Measurements from ENCODE around the gene SLC7A1. TPM values are rescaled to one million over a fixed set of nuclear protein-coding genes. Genes with fewer than 3 reads are reported as not detected.

The SLC7A1 gene
- total RNA-seq, 2 donors from 2014 or later: 191 to 193 TPM

DNA sequence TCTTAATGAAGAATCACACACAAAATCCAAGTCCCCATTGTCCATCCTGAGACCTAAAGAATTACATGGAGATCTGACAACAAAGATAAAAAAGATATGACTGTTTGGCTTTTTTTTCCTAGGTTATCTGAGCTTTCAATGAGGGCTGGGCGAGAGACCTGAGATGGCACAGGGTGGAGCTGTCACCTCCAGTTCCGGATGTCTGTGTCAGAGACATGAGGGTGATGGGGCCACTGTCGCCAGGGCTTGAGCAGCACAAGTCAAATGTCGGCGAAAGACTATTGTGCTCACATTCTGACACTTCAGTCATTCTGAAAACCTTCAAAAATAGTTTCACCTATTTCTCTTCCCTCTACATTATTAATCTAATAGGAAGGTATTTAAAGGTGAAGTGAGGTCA, 65.7 kb downstream of the SLC7A1 start:
- no peak for ATAC-seq (replicated peaks in 1 of 2)
- no peaks in the 10 kb centered on the region for H3K4me1 Mint-ChIP-seq (ENCODE audit: low read depth)

DNA sequence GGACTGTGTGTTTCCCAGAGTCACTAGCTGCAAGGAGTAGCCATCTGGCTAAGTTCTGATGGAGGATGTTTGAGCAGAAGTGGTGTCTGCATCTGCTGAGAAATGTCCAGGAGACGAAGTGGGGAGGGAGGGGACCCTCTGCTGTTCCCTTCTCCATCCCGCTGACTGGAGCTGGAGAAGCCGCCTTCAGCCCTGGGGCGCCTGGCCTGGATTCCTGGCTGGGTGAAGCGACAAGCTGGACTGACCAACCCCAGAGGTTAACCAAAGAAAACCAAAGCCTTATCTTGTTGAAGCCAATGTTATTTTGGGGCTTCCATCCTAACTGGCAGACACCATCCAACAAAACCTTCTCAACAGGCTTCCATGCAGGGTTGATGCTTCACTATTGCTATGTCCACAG, 67.6 kb downstream of the SLC7A1 start:
- no peaks in the 10 kb centered on the region for H3K27me3 Mint-ChIP-seq (ENCODE audit: low read depth)
- no peak for ATAC-seq (replicated peaks in 1 of 2)
- H3K9me3 Mint-ChIP-seq: no peaks in the 10 kb centered on the region
- no peak for DNase-seq
- no peak overlapping the region for H3K4me3 Mint-ChIP-seq
- H3K4me1 Mint-ChIP-seq (ENCODE audit: low read depth): no peaks in the 10 kb centered on the region
- H3K27ac Mint-ChIP-seq: no peak overlapping the region
- H3K36me3 Mint-ChIP-seq (ENCODE audit: insufficient read depth in 2 of 2): peaks cover 8 to 33% of the 10 kb centered on the region in 2 donors

More for the DNA sequence above, 65.7 kb downstream of the SLC7A1 start:
- Mint-ChIP-seq H3K36me3 (ENCODE audit: insufficient read depth in 2 of 2) (peaks cover 12 to 38% of the 10 kb centered on the region in 2 donors), H3K27ac (no peak overlapping the region), H3K27me3 (ENCODE audit: low read depth) (no peaks in the 10 kb centered on the region), H3K4me3 (no peak overlapping the region), H3K9me3 (no peaks in the 10 kb centered on the region)
- no peak for DNase-seq

DNA sequence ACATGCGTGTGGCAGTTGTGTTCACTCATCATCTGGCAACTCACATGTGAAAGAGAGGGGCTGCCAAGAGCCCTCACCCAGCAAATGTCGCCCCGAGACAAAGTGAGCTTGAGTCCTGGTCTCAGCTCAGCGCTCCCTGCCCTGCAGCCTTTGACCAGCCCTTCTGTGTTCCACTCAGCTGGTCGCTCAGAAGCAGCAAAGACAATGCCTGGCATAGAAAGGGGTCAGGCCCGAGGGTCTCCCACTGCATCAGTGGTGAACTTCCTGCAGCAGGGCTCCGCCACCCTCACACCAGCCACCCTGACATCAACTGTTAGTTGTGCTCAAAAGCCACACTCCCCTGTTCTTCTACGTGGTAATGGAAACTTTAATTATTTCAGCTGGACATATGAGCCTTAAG, 68.0 kb downstream of the SLC7A1 start:
- Mint-ChIP-seq H3K27me3 (ENCODE audit: low read depth) (no peaks in the 10 kb centered on the region), H3K9me3 (no peaks in the 10 kb centered on the region), H3K36me3 (ENCODE audit: insufficient read depth in 2 of 2) (peaks cover 5 to 31% of the 10 kb centered on the region in 2 donors), H3K27ac (no peak overlapping the region), H3K4me1 (ENCODE audit: low read depth) (no peaks in the 10 kb centered on the region), H3K4me3 (no peak overlapping the region)
- ATAC-seq (replicated peaks in 1 of 2) (no peak), DNase-seq (no peak)

DNA sequence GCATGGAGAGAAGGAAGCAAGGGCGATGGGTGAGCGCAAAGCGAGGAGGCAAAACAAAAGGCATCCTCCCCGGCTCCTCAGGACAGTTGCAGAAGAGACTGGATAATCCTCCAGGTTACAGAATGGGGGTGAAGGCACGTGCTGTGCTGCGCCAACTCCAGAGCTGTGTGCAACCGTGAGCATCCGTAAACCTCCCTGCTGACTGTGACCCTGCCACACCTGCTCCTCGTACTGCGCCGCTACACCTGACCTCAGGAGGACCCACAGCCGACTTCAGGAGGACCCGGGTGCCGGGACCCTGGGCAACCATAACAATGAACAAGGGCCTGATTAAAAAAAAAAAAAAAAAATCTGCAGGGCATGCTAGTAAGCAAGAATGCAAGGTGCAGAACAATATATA, 68.7 kb downstream of the SLC7A1 start:
- ATAC-seq (replicated peaks in 1 of 2) (no peak), DNase-seq (no peak)
- Mint-ChIP-seq H3K36me3 (ENCODE audit: insufficient read depth in 2 of 2) (peaks cover 6 to 29% of the 10 kb centered on the region in 2 donors), H3K9me3 (no peaks in the 10 kb centered on the region), H3K27me3 (ENCODE audit: low read depth) (no peaks in the 10 kb centered on the region), H3K27ac (no peak overlapping the region), H3K4me1 (ENCODE audit: low read depth) (no peaks in the 10 kb centered on the region), H3K4me3 (no peak overlapping the region)

DNA sequence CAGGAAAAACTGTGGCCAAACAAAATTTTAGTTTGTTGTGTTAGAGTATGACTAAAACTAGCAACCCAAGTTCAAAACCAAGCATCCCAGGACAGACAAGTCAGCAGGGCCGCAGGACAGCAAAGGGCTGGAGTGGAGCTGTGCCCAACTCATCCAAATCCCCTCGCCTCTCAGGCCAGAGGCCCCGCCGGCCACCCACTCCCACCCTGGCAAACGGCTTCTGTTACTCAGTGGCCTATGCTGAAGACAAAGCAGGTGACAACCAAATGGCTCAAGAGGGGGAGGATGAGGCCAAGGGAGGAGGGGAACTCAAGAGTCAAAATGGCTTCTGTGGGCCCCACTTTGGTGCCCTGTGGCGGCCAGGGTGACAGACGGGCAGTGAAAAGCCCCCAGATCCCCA, 69.7 kb downstream of the SLC7A1 start:
- no peak for ATAC-seq (replicated peaks in 1 of 2)
- H3K4me3 Mint-ChIP-seq: no peak overlapping the region
- no peaks in the 10 kb centered on the region for H3K4me1 Mint-ChIP-seq (ENCODE audit: low read depth)
- H3K27me3 Mint-ChIP-seq (ENCODE audit: low read depth): no peaks in the 10 kb centered on the region
- H3K27ac Mint-ChIP-seq: no peak overlapping the region
- H3K36me3 Mint-ChIP-seq (ENCODE audit: insufficient read depth in 2 of 2): peaks cover 6 to 28% of the 10 kb centered on the region in 2 donors
- no peak for DNase-seq
- no peaks in the 10 kb centered on the region for H3K9me3 Mint-ChIP-seq

DNA sequence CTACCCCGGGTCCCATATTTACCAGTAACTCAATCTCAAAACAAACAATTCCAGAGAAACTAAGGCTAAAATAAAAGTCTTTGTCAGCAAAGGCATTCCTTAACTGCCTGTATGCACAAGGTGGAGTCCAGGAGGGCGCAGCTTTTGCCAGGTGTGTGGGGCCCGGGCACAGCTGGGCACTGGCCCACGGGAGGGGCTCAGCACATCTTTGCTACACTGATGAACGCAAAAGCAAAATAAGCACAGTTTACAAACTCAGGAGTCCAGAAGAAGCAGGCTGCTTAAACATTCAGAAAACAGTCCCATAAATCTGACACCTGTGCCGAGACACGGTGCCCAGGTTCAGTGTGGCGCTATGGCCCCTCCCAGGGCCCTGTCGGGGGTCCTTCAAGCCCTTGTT, 70.8 kb downstream of the SLC7A1 start:
- H3K4me1 Mint-ChIP-seq (ENCODE audit: low read depth): no peaks in the 10 kb centered on the region
- DNase-seq: no peak
- H3K4me3 Mint-ChIP-seq: no peak overlapping the region
- H3K27me3 Mint-ChIP-seq (ENCODE audit: low read depth): no peaks in the 10 kb centered on the region
- no peak overlapping the region for H3K27ac Mint-ChIP-seq
- H3K9me3 Mint-ChIP-seq: no peaks in the 10 kb centered on the region
- no peak for ATAC-seq (replicated peaks in 1 of 2)
- H3K36me3 Mint-ChIP-seq (ENCODE audit: insufficient read depth in 2 of 2): peaks cover 10 to 24% of the 10 kb centered on the region in 2 donors

DNA sequence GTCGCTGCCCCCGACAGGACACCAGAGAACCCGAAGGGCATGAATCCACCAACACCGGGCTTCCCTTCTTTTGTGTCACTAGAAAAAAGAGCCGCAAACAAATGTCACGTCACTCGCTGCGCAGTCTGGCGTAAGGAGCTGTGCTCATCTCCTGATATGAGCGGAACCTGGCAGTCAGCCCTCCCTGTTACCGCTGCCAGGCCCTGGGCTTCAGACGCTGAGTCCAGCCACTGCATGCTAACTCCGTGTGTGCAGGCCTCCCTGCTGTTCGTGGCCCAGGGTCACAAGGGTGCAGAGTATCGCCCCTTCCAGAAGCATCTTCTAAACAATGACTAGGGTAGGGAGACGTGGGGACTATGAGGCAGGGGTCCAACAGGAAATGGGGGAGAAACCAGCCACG, 71.3 kb downstream of the SLC7A1 start:
- Mint-ChIP-seq H3K9me3 (no peaks in the 10 kb centered on the region), H3K27ac (no peak overlapping the region), H3K4me1 (ENCODE audit: low read depth) (no peaks in the 10 kb centered on the region), H3K36me3 (ENCODE audit: insufficient read depth in 2 of 2) (peaks cover 10 to 19% of the 10 kb centered on the region in 2 donors), H3K27me3 (ENCODE audit: low read depth) (no peaks in the 10 kb centered on the region), H3K4me3 (no peak overlapping the region)
- ATAC-seq (replicated peaks in 1 of 2): no peak
- no peak for DNase-seq

DNA sequence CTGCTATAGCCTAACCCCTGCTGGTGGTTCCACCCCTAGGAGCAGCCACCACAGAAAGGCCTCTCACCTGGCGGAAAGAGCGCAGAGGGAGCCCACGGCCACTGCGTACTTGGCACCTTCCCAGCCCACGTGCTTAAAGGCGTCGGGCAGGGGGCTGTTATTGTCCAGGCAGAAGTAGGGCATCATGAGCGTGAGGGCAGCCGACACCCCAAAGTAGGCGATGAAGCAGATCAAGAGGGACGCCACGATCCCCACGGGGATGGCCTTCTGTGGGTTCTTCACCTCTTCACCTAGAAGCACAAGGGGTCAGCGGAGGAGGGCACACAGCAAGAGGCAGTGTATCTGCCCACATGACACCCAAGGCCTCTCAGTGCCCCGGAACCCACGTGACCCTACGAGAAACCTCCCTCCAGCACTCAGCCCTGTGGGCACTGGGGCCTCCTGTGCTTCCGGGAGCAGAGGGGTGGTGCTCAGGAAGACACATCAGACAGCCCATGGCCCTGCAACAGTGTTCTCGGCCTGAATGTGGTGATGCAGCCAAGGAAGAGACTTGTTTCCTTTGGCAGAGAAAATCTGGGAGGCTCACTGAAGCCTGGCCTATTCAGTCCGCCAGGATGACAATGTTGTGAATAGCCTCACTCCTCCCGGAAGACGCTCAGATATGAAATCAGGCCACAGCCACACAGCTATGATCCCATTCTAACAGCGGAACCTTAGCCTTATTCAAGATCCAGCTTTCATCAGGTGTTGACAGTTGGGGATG, 72.1 kb downstream of the SLC7A1 start:
- no peak overlapping the region for H3K4me3 Mint-ChIP-seq
- H3K9me3 Mint-ChIP-seq: no peaks in the 10 kb centered on the region
- no peaks in the 10 kb centered on the region for H3K4me1 Mint-ChIP-seq (ENCODE audit: low read depth)
- ATAC-seq (replicated peaks in 1 of 2) (peak in 1 of 2 donors; percentile 13), DNase-seq (no peak)
- H3K36me3 Mint-ChIP-seq (ENCODE audit: insufficient read depth in 2 of 2): peaks cover 10 to 17% of the 10 kb centered on the region in 2 donors
- H3K27ac Mint-ChIP-seq: no peak overlapping the region
- no peaks in the 10 kb centered on the region for H3K27me3 Mint-ChIP-seq (ENCODE audit: low read depth)

DNA sequence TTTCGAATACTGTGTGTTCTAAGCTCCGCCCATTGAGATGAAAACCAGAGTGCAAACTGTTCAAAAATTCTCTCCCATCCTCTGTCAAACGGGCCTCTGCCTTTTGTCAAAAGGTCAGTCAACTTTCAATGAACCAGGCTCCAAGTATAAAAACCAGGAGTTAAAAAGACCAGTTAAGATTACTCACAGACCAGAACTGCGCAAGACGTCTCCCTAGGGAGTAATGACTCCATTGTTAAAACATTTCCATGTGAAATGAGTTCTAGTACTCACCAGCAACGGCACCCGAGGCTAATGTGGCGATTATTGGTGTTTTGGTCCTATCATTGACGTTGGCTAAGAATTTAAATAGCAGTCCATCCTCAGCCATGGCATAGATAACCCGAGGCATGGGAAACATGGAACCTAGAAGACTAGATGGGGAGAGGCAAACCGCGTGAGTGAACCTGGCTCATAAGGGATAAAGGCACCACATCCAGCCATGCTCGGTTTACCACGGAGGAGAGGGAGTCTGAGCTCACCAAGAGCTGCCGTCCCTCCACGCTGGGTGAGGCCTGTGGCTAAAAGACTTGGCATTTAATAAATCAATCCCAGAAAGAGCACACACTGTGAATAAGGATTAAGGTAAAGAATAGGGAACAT, 73.3 kb downstream of the SLC7A1 start:
- H3K36me3 Mint-ChIP-seq (ENCODE audit: insufficient read depth in 2 of 2): peaks cover 10 to 17% of the 10 kb centered on the region in 2 donors
- H3K9me3 Mint-ChIP-seq: no peaks in the 10 kb centered on the region
- no peaks in the 10 kb centered on the region for H3K27me3 Mint-ChIP-seq (ENCODE audit: low read depth)
- no peak overlapping the region for H3K4me3 Mint-ChIP-seq
- no peak overlapping the region for H3K27ac Mint-ChIP-seq
- H3K4me1 Mint-ChIP-seq (ENCODE audit: low read depth): no peaks in the 10 kb centered on the region
- no peak for DNase-seq
- ATAC-seq (replicated peaks in 1 of 2): no peak

DNA sequence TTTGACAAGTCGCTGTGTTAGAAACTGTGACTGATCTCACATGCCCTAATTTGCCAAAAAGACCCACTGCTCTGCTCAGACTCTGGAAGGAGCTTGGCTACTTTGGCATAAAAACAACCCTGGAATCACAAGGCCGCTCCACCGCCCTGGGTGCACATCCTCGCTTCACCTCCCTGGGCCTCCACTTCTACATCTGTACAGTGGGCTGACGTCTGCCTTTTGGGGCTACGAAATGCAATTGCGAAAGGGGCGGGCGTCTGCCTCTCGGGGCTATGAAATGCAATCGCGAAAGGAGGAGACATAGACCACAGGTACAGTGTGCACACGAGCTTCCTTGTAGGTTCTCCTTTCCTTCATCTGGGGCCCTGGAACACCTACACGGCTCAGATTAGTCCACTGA, 74.2 kb downstream of the SLC7A1 start:
- no peak overlapping the region for H3K4me3 Mint-ChIP-seq
- DNase-seq: no peak
- no peak for ATAC-seq (replicated peaks in 1 of 2)
- H3K36me3 Mint-ChIP-seq (ENCODE audit: insufficient read depth in 2 of 2): peaks cover 8 to 14% of the 10 kb centered on the region in 2 donors
- H3K27me3 Mint-ChIP-seq (ENCODE audit: low read depth): no peaks in the 10 kb centered on the region
- H3K27ac Mint-ChIP-seq: no peak overlapping the region
- H3K9me3 Mint-ChIP-seq: no peaks in the 10 kb centered on the region
- H3K4me1 Mint-ChIP-seq (ENCODE audit: low read depth): no peaks in the 10 kb centered on the region

DNA sequence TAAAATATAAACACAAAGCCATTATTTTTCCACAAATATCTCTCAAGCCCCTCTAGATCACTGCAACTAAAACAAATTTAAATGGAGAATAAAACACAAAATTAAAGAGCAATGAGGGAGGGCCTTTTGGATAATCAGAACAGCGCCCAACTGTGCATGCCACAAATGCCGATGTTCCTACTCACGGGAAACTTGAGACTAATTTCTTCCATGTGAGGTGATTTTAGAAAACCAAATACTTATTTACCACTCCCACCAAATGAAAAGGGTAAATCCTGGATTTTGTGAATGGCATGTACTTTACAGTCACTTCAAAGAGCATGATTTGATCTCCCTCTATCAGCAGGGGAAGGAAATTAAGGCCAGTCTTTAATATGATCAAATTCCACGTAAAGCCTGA, 74.8 kb downstream of the SLC7A1 start:
- peaks cover 11 to 14% of the 10 kb centered on the region in 2 donors for H3K36me3 Mint-ChIP-seq (ENCODE audit: insufficient read depth in 2 of 2)
- no peak for DNase-seq
- no peak overlapping the region for H3K4me3 Mint-ChIP-seq
- H3K27ac Mint-ChIP-seq: no peak overlapping the region
- ATAC-seq (replicated peaks in 1 of 2): no peak
- no peaks in the 10 kb centered on the region for H3K9me3 Mint-ChIP-seq
- H3K27me3 Mint-ChIP-seq (ENCODE audit: low read depth): no peaks in the 10 kb centered on the region
- H3K4me1 Mint-ChIP-seq (ENCODE audit: low read depth): no peaks in the 10 kb centered on the region

DNA sequence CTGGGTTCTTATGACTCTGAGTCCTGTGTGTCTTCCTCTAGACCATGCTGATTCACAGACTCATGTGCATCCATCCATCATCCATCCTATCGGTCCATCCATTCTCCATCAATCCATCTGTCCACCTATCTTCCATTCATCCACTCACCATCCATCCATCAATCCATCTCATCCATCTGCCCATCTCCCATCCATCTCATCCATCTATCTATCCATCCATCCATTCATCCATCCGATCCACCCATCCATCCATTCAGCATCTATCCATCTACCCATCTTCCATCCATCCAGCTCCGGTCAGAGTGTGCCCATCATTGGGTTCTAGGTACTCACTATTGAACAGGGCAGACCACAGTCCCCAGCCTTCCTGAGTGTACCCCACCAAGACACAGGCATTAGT, 75.6 kb downstream of the SLC7A1 start:
- no peak for DNase-seq

DNA sequence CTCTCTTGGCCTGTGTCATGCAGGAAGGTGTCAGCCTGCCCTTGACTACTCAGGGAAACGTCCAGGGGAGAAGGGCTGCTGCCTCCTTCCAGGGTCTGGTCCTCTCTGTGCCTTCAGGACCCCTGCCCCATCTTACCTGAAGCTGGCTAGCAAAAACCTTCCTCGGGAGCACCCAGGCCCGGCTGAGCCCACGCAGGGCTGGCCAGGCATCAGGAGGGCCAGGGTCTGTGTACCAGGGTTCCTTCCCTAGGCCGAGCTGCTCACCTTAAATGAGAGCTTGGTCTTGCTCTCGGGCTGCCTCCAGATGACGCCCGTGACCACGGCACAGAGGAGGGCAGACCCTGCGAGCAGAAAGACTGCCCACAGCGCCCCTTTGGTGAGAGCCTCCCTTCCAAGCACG, 78.6 kb downstream of the SLC7A1 start:
- H3K4me3 Mint-ChIP-seq: no peak overlapping the region
- ATAC-seq (replicated peaks in 1 of 2): no peak
- no peaks in the 10 kb centered on the region for H3K9me3 Mint-ChIP-seq
- H3K27ac Mint-ChIP-seq: no peak overlapping the region
- H3K27me3 Mint-ChIP-seq (ENCODE audit: low read depth): no peaks in the 10 kb centered on the region
- H3K4me1 Mint-ChIP-seq (ENCODE audit: low read depth): peaks cover 13% of the 10 kb centered on the region
- peaks cover 10 to 19% of the 10 kb centered on the region in 2 donors for H3K36me3 Mint-ChIP-seq (ENCODE audit: insufficient read depth in 2 of 2)
- DNase-seq: no peak

More for the DNA sequence above, 75.6 kb downstream of the SLC7A1 start:
- Mint-ChIP-seq H3K27me3 (ENCODE audit: low read depth) (no peaks in the 10 kb centered on the region), H3K9me3 (no peaks in the 10 kb centered on the region), H3K36me3 (ENCODE audit: insufficient read depth in 2 of 2) (peaks cover 11 to 14% of the 10 kb centered on the region in 2 donors), H3K4me1 (ENCODE audit: low read depth) (no peaks in the 10 kb centered on the region), H3K27ac (peak overlapping the region; percentile 1), H3K4me3 (no peak overlapping the region)
- ATAC-seq (replicated peaks in 1 of 2): no peak
